PC-3 (cell line): ENCODE data around the gene CACNA1B. TPM values are rescaled to one million over a fixed set of nuclear protein-coding genes. Genes with fewer than 3 reads are reported as not detected.

ENCODE experiments used
- ATAC-seq: fragments of 200-7000 bp; cut with Tn5 transposase; 2 replicates; pipeline ENCODE4 v1.9.1; 2020; ENCODE audit warnings: mild to moderate bottlenecking, moderate library complexity
- BruUV-seq: library from RNA; stranded (reverse); fragments of 400-500 nt; replicated peaks from 2 replicates; lab custom pipeline; 2021; lab: Mats Ljungman, UMichigan
- CTCF ChIA-PET: fragments of 300-600 bp; sonication (Branson Sonifier 250); formaldehyde crosslinking; loops from one replicate; lab custom pipeline; 2022; ENCODE audit warnings: antibody characterized with exemption; lab: Charles Lee
- POLR2A ChIA-PET: fragments of 300-600 bp; sonication (Branson Sonifier 250); formaldehyde crosslinking; loops from one replicate; lab custom pipeline; 2022; ENCODE audit warnings: antibody characterized with exemption; ENCODE audit not compliant: unreplicated experiment; lab: Charles Lee
- DNase-seq: peaks from one replicate; pipeline ENCODE4 v3.0.0-alpha.2; 2015
- H2AFZ ChIP-seq: fragments of 300-600 bp; sonication (generic); 2 replicates; pipeline ENCODE4 v1.6.0; 2016; ENCODE audit warnings: antibody characterized with exemption, low read length
- H3F3A ChIP-seq: fragments of 300-600 bp; sonication (generic); one replicate; pipeline ENCODE4 v1.6.0; 2017; ENCODE audit warnings: antibody characterized with exemption, low read length, control low read depth, mild to moderate bottlenecking; ENCODE audit not compliant: unreplicated experiment
- H3K27ac ChIP-seq: fragments of 300-600 bp; sonication (generic); 2 replicates; pipeline ENCODE4 v1.5.1; 2016; ENCODE audit warnings: mild to moderate bottlenecking, low read length
- H3K27me3 ChIP-seq: fragments of 300-600 bp; sonication (generic); 2 replicates; pipeline ENCODE4 v1.6.1; 2016; ENCODE audit warnings: low read length, mixed read lengths
- H3K36me3 ChIP-seq: fragments of 300-600 bp; sonication (generic); 2 replicates; pipeline ENCODE4 v1.6.1; 2016; ENCODE audit warnings: low read depth, mixed run types, low read length, mixed read lengths
- H3K4me1 ChIP-seq: fragments of 300-600 bp; sonication (generic); 2 replicates; pipeline ENCODE4 v1.5.1; 2016; ENCODE audit warnings: low read length; ENCODE audit not compliant: insufficient read depth
- H3K4me2 ChIP-seq: fragments of 300-600 bp; sonication (generic); 2 replicates; pipeline ENCODE4 v1.6.0; 2016; ENCODE audit warnings: low read length
- H3K4me3 ChIP-seq: fragments of 300-600 bp; sonication (generic); 2 replicates; pipeline ENCODE4 v1.5.1; 2016; ENCODE audit warnings: mild to moderate bottlenecking, low read length, mixed read lengths
- H3K79me2 ChIP-seq: fragments of 300-600 bp; sonication (generic); 2 replicates; pipeline ENCODE4 v1.6.1; 2017; ENCODE audit warnings: low read length, mixed read lengths
- H3K9ac ChIP-seq: fragments of 300-600 bp; sonication (generic); 2 replicates; pipeline ENCODE4 v1.6.0; 2016; ENCODE audit warnings: mild to moderate bottlenecking, low read length
- H3K9me2 ChIP-seq: fragments of 300-600 bp; sonication (generic); replicated peaks from 2 replicates; pipeline ENCODE4 v1.6.1; 2016; ENCODE audit warnings: mixed run types, low read length, mixed read lengths
- H3K9me3 ChIP-seq: fragments of 300-600 bp; sonication (generic); 2 replicates; pipeline ENCODE4 v1.6.1; 2016; ENCODE audit warnings: low read length, mixed read lengths
- H4K20me1 ChIP-seq: fragments of 300-600 bp; sonication (generic); 2 replicates; pipeline ENCODE4 v1.6.1; 2016; ENCODE audit warnings: low read length, mixed read lengths
- EZH2 ChIP-seq: fragments of 300-600 bp; sonication (generic); IDR thresholded peaks from one replicate; pipeline ENCODE4 v1.6.1; 2017; ENCODE audit warnings: antibody characterized with exemption, mild to moderate bottlenecking, low read length; ENCODE audit not compliant: unreplicated experiment
- EZH2phosphoT487 ChIP-seq: fragments of 300-600 bp; sonication (generic); IDR thresholded peaks from 2 replicates; pipeline ENCODE4 v1.6.1; 2018; ENCODE audit warnings: mild to moderate bottlenecking, antibody characterized with exemption, low read length, borderline replicate concordance
- intact Hi-C: fragments of 100-400 bp; cut with micrococcal nuclease; formaldehyde crosslinking; loops from 2 replicates; pipeline ENCODE4 v1.9.0; 2023
- total RNA-seq: library from RNA; depleted of rRNA; stranded (reverse); fragments of >200 nt; gene quantifications from 2 replicates; pipeline ENCODE4 v1.2.3, GENCODE V29; 2014
- TF ChIP-seq, protein P1 (sequence below): fragments of 300-600 bp; sonication (generic); conservative IDR thresholded peaks from 2 replicates; pipeline ENCODE4 v1.5.1; 2017; ENCODE audit warnings: antibody characterized with exemption, low read depth, mild to moderate bottlenecking, low read length

CACNA1B gene
- total RNA-seq, 1 experiment from 2014 or later, result not detected

DNA sequence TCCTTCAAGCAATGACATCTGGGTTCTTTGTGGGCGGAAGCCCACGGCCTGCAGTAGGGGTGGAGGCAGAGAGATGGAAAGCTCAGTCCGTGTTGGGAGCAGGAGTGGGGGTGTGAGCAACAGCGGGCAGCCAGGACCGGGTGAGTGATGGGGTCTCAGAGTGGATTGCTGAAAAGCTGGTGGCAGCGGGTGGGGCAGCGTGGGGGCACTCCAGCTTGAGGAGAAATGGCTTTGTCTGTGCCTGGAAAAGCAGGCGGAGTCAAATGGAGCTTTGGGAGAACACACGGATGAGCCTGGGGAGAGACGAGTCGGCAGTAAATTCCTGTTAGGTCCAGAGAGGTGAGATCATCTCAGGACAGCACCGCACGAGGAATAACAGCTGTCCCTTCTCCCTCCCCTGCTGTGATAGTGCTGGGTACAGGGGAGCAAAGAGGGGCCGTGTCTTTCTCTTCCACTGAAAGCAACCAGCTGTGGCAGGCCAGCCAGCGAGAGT is 42.1 kb downstream of the CACNA1B start:
- H3K4me1 ChIP-seq, result no peaks in the 10 kb centered on the region
- H3K4me3 ChIP-seq, result no peak overlapping the region
- H3K27me3 ChIP-seq, result peaks cover 9% of the 10 kb centered on the region
- no peaks in the 10 kb centered on the region for H3K79me2 ChIP-seq
- ATAC-seq (no peak), DNase-seq (no peak)
- no peaks in the 10 kb centered on the region for H3K9me3 ChIP-seq
- no peak overlapping the region for H3K27ac ChIP-seq
- intact Hi-C loops, result no loop called here
- BruUV-seq, result no TSS peak
- H4K20me1 ChIP-seq, result no peaks in the 10 kb centered on the region
- no peak overlapping the region for H3K4me2 ChIP-seq
- no peaks in the 10 kb centered on the region for H3K9me2 ChIP-seq
- H3K36me3 ChIP-seq, result no peaks in the 10 kb centered on the region
- H3F3A ChIP-seq, result no peaks in the 10 kb centered on the region
- no peak overlapping the region for H3K9ac ChIP-seq
- TF ChIP-seq EZH2 (no peak), EZH2phosphoT487 (no peak)
- TF ChIP-seq, protein P1, sequence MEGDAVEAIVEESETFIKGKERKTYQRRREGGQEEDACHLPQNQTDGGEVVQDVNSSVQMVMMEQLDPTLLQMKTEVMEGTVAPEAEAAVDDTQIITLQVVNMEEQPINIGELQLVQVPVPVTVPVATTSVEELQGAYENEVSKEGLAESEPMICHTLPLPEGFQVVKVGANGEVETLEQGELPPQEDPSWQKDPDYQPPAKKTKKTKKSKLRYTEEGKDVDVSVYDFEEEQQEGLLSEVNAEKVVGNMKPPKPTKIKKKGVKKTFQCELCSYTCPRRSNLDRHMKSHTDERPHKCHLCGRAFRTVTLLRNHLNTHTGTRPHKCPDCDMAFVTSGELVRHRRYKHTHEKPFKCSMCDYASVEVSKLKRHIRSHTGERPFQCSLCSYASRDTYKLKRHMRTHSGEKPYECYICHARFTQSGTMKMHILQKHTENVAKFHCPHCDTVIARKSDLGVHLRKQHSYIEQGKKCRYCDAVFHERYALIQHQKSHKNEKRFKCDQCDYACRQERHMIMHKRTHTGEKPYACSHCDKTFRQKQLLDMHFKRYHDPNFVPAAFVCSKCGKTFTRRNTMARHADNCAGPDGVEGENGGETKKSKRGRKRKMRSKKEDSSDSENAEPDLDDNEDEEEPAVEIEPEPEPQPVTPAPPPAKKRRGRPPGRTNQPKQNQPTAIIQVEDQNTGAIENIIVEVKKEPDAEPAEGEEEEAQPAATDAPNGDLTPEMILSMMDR, result no peak
- POLR2A ChIA-PET, result no interaction called here
- CTCF ChIA-PET, result no interaction called here
- H2AFZ ChIP-seq, result no peak overlapping the region

DNA sequence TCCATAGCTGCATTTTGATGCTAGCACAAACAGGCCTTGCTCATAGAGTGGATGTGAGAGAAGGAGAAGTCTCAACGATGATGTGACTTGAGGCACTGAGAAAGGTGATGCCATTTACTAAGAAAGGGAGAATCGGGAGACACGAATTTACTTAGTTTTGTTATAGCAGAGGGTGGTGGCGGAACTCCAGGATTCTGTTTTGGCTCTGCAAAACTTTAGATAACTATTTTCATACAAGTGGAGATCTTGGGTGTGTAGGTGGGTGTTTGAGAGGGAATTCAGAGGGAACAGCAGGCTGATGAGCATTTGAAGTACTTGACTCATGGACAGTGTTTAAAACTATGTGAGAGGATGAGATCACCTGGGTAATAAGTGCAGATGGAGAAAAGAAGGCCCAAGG is 43.2 kb downstream of the CACNA1B start:
- peaks cover 6% of the 10 kb centered on the region for H3K27me3 ChIP-seq
- no peaks in the 10 kb centered on the region for H4K20me1 ChIP-seq
- no peak overlapping the region for H2AFZ ChIP-seq
- ChIA-PET POLR2A (no interaction called here), CTCF (no interaction called here)
- TF ChIP-seq EZH2, result no peak
- TF ChIP-seq, protein P1, result no peak
- TF ChIP-seq EZH2phosphoT487, result no peak
- H3K9ac ChIP-seq, result no peak overlapping the region
- no peaks in the 10 kb centered on the region for H3K4me1 ChIP-seq
- H3K9me2 ChIP-seq, result no peaks in the 10 kb centered on the region
- no peaks in the 10 kb centered on the region for H3K36me3 ChIP-seq
- H3K4me2 ChIP-seq, result no peak overlapping the region
- H3K4me3 ChIP-seq, result no peak overlapping the region
- DNase-seq, result no peak
- H3K79me2 ChIP-seq, result no peaks in the 10 kb centered on the region
- no peaks in the 10 kb centered on the region for H3F3A ChIP-seq
- intact Hi-C loops, result no loop called here
- H3K27ac ChIP-seq, result no peak overlapping the region
- no peak for ATAC-seq
- no TSS peak for BruUV-seq
- no peaks in the 10 kb centered on the region for H3K9me3 ChIP-seq

DNA sequence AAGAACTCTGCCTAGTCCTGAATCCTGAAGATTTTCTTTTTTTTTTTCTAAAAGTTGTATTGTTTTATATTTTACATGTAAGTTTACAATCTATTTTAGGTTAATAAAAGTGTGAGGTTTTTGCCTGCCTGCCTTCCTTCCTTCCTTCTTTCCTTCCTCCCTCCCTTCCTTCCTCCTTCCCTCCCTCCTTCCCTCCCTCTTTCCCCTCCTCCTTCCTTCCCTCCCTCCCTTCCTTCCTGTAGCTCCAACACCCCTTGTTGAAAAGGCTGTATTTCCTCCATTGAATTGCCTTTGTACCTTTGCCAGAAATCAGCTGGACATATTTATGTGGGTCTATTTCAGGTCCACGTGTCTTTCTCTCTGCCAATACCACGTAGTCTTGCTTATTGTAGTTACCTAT is 46.6 kb downstream of the CACNA1B start:
- no peaks in the 10 kb centered on the region for H3K9me3 ChIP-seq
- H3K4me1 ChIP-seq, result no peaks in the 10 kb centered on the region
- H3K79me2 ChIP-seq, result no peaks in the 10 kb centered on the region
- DNase-seq (no peak), ATAC-seq (no peak)
- H3K36me3 ChIP-seq, result no peaks in the 10 kb centered on the region
- no peak overlapping the region for H3K4me3 ChIP-seq
- no peak overlapping the region for H2AFZ ChIP-seq
- BruUV-seq, result no TSS peak
- TF ChIP-seq EZH2phosphoT487 (no peak), EZH2 (no peak)
- TF ChIP-seq, protein P1, result no peak
- intact Hi-C loops, result no loop called here
- H3K27me3 ChIP-seq, result no peaks in the 10 kb centered on the region
- no peaks in the 10 kb centered on the region for H3K9me2 ChIP-seq
- no peaks in the 10 kb centered on the region for H4K20me1 ChIP-seq
- H3K9ac ChIP-seq, result no peak overlapping the region
- no peak overlapping the region for H3K4me2 ChIP-seq
- no peak overlapping the region for H3K27ac ChIP-seq
- ChIA-PET POLR2A (no interaction called here), CTCF (no interaction called here)
- no peaks in the 10 kb centered on the region for H3F3A ChIP-seq
